ENCODE results near the gene ITPR2. TPM values are rescaled to one million over a fixed set of nuclear protein-coding genes. Genes with fewer than 3 reads are reported as not detected.
"Not testable (repeated sequence)": the region's sequence is repeated elsewhere in the genome, so short reads cannot be mapped to it uniquely, and the experiment has no call there.

The ITPR2 gene
- total RNA-seq, 2 donors from 2014 or later, result 44.3 to 55.5 TPM

- no peak overlapping the region for H3K27ac Mint-ChIP-seq
- no peaks in the 10 kb centered on the region for H3K9me3 Mint-ChIP-seq
- peaks cover 3 to 5% of the 10 kb centered on the region in 2 donors for H3K36me3 Mint-ChIP-seq (ENCODE audit: insufficient read depth in 2 of 2)
- no peaks in the 10 kb centered on the region for H3K27me3 Mint-ChIP-seq (ENCODE audit: low read depth)
- DNase-seq (no peak), ATAC-seq (replicated peaks in 1 of 2) (no peak)
- H3K4me3 Mint-ChIP-seq, result no peak overlapping the region
- H3K4me1 Mint-ChIP-seq (ENCODE audit: low read depth), result no peaks in the 10 kb centered on the region
Measured at GRCh38 chr12:26680727-26681455, 152.1 kb downstream of the ITPR2 start.

DNA sequence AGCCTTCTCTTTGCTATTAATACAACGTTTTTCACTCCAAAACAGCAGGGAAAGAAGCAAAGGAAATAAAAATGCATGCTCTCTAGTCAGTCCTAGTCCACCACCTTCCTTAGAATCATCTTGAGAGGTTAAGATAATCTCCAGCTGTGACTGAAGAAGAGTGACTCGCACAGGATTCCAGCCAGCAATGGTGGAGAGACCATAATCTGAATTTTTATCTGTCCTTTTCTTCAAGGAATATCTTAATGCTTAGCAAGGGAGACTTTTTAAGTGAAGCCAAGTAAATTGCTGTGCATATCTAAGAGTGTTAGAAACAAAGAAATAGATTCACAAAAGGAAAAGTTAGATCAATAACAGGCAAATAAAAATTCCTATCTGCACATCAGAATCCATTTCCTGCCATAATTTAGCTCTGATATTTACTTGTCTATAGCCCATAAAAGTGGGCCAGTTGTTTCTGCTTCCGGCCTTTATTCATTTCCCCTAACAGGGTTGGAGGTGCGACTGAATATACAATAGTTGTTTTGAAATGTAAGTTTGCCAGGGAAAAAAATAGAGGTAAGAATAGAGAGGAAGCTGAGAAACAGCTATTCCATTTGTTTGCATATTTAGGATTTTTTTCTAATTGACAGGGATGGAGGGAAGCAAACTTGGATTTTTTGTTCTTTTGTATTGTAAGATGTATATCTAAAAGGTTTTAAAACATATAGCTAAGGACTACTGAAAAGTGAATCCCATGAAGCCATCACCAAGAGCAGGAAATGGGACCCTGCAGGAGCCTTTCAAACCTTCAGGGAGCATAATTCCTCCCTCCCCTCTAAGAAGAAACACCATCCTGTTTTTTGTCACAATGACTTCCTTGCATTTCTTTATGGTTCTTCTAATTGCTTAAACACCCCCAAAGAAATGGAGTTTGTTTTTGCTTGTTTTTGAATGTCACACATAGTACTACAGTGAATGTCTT is 154.0 kb downstream of the ITPR2 start:
- Mint-ChIP-seq H3K27ac (no peak overlapping the region), H3K27me3 (ENCODE audit: low read depth) (no peaks in the 10 kb centered on the region), H3K36me3 (ENCODE audit: insufficient read depth in 2 of 2) (peaks cover 2 to 3% of the 10 kb centered on the region in 2 donors), H3K4me3 (no peak overlapping the region), H3K9me3 (no peaks in the 10 kb centered on the region), H3K4me1 (ENCODE audit: low read depth) (no peaks in the 10 kb centered on the region)
- DNase-seq (no peak), ATAC-seq (replicated peaks in 1 of 2) (no peak)

DNA sequence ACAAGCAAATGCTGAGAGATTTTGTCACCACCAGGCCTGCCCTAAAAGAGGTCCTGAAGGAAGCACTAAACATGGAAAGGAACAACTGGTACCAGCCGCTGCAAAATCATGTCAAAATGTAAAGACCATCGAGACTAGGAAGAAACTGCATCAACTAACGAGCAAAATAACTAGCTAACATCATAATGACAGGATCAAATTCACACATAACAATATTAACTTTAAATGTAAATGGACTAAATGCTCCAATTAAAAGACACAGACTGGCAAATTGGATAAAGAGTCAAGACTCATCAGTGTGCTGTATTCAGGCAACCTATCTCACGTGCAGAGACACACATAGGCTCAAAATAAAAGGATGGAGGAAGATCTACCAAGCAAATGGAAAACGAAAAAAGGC is 161.5 kb downstream of the ITPR2 start:
- not testable (repeated sequence) for H3K27me3 Mint-ChIP-seq (ENCODE audit: low read depth); H3K9me3 Mint-ChIP-seq; H3K4me3 Mint-ChIP-seq; ATAC-seq (replicated peaks in 1 of 2); H3K36me3 Mint-ChIP-seq (ENCODE audit: insufficient read depth in 2 of 2); H3K27ac Mint-ChIP-seq; H3K4me1 Mint-ChIP-seq (ENCODE audit: low read depth); DNase-seq

- Mint-ChIP-seq H3K4me3 (no peak overlapping the region), H3K27ac (no peak overlapping the region), H3K27me3 (ENCODE audit: low read depth) (no peaks in the 10 kb centered on the region), H3K36me3 (ENCODE audit: insufficient read depth in 2 of 2) (peaks cover 0 to 3% of the 10 kb centered on the region in 2 donors), H3K4me1 (ENCODE audit: low read depth) (no peaks in the 10 kb centered on the region), H3K9me3 (peaks cover 0 to 5% of the 10 kb centered on the region in 2 donors)
- DNase-seq (no peak), ATAC-seq (replicated peaks in 1 of 2) (no peak)
Measured at GRCh38 chr12:26668847-26669246, 164.1 kb downstream of the ITPR2 start.

GRCh38 chr12:26668230-26668629 is 164.8 kb downstream of the ITPR2 start:
- Mint-ChIP-seq H3K27me3 (ENCODE audit: low read depth) (no peaks in the 10 kb centered on the region), H3K4me1 (ENCODE audit: low read depth) (no peaks in the 10 kb centered on the region), H3K4me3 (no peak overlapping the region), H3K9me3 (peaks cover 0 to 5% of the 10 kb centered on the region in 2 donors), H3K36me3 (ENCODE audit: insufficient read depth in 2 of 2) (peaks cover 1 to 3% of the 10 kb centered on the region in 2 donors), H3K27ac (no peak overlapping the region)
- DNase-seq (no peak), ATAC-seq (replicated peaks in 1 of 2) (no peak)

GRCh38 chr12:26666286-26666685 is 166.7 kb downstream of the ITPR2 start:
- Mint-ChIP-seq H3K36me3 (ENCODE audit: insufficient read depth in 2 of 2) (peaks cover 2% of the 10 kb centered on the region in 2 donors), H3K4me3 (no peak overlapping the region), H3K27me3 (ENCODE audit: low read depth) (no peaks in the 10 kb centered on the region), H3K9me3 (no peaks in the 10 kb centered on the region), H3K27ac (no peak overlapping the region), H3K4me1 (ENCODE audit: low read depth) (no peaks in the 10 kb centered on the region)
- no peak for DNase-seq
- no peak for ATAC-seq (replicated peaks in 1 of 2)

DNA sequence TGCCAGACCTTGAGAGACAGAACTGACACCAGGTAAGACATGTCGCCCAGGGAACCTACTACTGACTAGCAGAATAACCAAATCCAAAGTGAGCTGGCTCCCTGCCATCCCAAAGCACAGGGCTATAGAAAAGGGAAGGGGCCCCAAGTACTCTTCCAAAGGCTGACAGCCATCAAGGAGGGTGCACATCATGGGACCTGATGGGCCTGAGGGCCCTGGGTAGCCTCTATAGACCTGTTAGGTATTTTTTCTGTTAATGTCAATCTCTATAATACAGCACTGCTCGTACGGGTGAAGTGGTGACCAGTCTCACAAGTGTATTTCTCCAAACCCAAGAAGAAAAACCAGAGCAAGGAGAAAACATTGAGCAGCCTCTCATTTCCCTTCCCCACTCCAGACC is 171.6 kb downstream of the ITPR2 start:
- ATAC-seq (replicated peaks in 1 of 2) (no peak), DNase-seq (no peak)
- no peaks in the 10 kb centered on the region for H3K27me3 Mint-ChIP-seq (ENCODE audit: low read depth)
- no peaks in the 10 kb centered on the region for H3K4me1 Mint-ChIP-seq (ENCODE audit: low read depth)
- H3K27ac Mint-ChIP-seq, result no peak overlapping the region
- H3K36me3 Mint-ChIP-seq (ENCODE audit: insufficient read depth in 2 of 2), result peaks cover 2 to 8% of the 10 kb centered on the region in 2 donors
- H3K4me3 Mint-ChIP-seq, result no peak overlapping the region
- H3K9me3 Mint-ChIP-seq, result no peaks in the 10 kb centered on the region

- H3K4me1 Mint-ChIP-seq (ENCODE audit: low read depth), result no peaks in the 10 kb centered on the region
- DNase-seq, result no peak
- no peaks in the 10 kb centered on the region for H3K9me3 Mint-ChIP-seq
Measured at GRCh38 chr12:26659930-26660329, 173.1 kb downstream of the ITPR2 start.

GRCh38 chr12:26658991-26659390 is 174.0 kb downstream of the ITPR2 start:
- Mint-ChIP-seq H3K36me3 (ENCODE audit: insufficient read depth in 2 of 2) (peaks cover 5 to 17% of the 10 kb centered on the region in 2 donors), H3K4me3 (no peak overlapping the region), H3K4me1 (ENCODE audit: low read depth) (no peaks in the 10 kb centered on the region), H3K27me3 (ENCODE audit: low read depth) (no peaks in the 10 kb centered on the region), H3K27ac (no peak overlapping the region), H3K9me3 (no peaks in the 10 kb centered on the region)
- ATAC-seq (replicated peaks in 1 of 2) (no peak), DNase-seq (no peak)

More at GRCh38 chr12:26659930-26660329, 173.1 kb downstream of the ITPR2 start:
- Mint-ChIP-seq H3K4me3 (no peak overlapping the region), H3K27ac (no peak overlapping the region), H3K27me3 (ENCODE audit: low read depth) (no peaks in the 10 kb centered on the region), H3K36me3 (ENCODE audit: insufficient read depth in 2 of 2) (peaks cover 3 to 15% of the 10 kb centered on the region in 2 donors)
- no peak for ATAC-seq (replicated peaks in 1 of 2)

- H3K36me3 Mint-ChIP-seq (ENCODE audit: insufficient read depth in 2 of 2), result peaks cover 11 to 28% of the 10 kb centered on the region in 2 donors
- peaks cover under 1% of the 10 kb centered on the region for H3K4me1 Mint-ChIP-seq (ENCODE audit: low read depth)
- H3K4me3 Mint-ChIP-seq, result no peak overlapping the region
- H3K27ac Mint-ChIP-seq, result no peak overlapping the region
- no peak for DNase-seq
- H3K9me3 Mint-ChIP-seq, result peaks cover 0 to 1% of the 10 kb centered on the region in 2 donors
- H3K27me3 Mint-ChIP-seq (ENCODE audit: low read depth), result no peaks in the 10 kb centered on the region
- no peak for ATAC-seq (replicated peaks in 1 of 2)
Measured at GRCh38 chr12:26654623-26655022, 178.4 kb downstream of the ITPR2 start.

DNA sequence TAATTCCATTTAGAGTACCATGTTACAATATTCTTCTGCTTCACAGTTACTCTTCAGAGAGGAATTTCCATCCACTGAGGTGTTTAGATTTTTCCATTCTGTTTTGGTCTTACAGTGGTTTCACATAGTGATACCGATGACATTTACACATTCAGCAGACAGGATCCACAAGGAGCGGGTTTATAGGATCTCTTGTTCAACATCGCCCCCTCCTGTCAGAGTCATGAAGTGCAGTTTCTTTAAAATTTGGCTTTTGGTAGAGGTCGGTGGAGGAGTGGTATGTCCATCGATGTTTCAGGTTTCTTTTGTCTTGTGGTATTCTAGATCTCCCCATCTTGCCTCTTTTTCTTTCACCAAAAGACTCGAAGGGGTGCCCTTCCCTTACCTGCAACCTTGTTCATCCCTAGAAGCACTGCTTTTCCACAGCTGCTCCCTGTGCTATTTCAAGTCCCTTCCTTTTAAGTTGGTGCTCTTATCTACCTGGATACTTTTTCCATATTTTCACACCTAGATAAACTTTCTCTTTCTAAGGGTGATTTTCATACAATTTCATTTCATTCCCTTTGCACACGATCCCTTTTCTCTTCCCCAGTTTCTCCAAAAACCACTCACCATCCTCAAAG is 181.3 kb downstream of the ITPR2 start:
- DNase-seq (peak; percentile 29 to 50), ATAC-seq (replicated peaks in 1 of 2) (no peak)
- no peaks in the 10 kb centered on the region for H3K27me3 Mint-ChIP-seq (ENCODE audit: low read depth)
- no peak overlapping the region for H3K27ac Mint-ChIP-seq
- H3K4me3 Mint-ChIP-seq, result no peak overlapping the region
- peaks cover 6% of the 10 kb centered on the region for H3K4me1 Mint-ChIP-seq (ENCODE audit: low read depth)
- peaks cover 11 to 25% of the 10 kb centered on the region in 2 donors for H3K36me3 Mint-ChIP-seq (ENCODE audit: insufficient read depth in 2 of 2)
- peaks cover 0 to 1% of the 10 kb centered on the region in 2 donors for H3K9me3 Mint-ChIP-seq

GRCh38 chr12:26651036-26651435 is 182.0 kb downstream of the ITPR2 start:
- ATAC-seq (replicated peaks in 1 of 2) (no peak), DNase-seq (no peak)
- peaks cover 0 to 1% of the 10 kb centered on the region in 2 donors for H3K9me3 Mint-ChIP-seq
- peaks cover 6% of the 10 kb centered on the region for H3K4me1 Mint-ChIP-seq (ENCODE audit: low read depth)
- no peak overlapping the region for H3K4me3 Mint-ChIP-seq
- H3K27ac Mint-ChIP-seq, result no peak overlapping the region
- H3K27me3 Mint-ChIP-seq (ENCODE audit: low read depth), result no peaks in the 10 kb centered on the region
- peaks cover 11 to 22% of the 10 kb centered on the region in 2 donors for H3K36me3 Mint-ChIP-seq (ENCODE audit: insufficient read depth in 2 of 2)

GRCh38 chr12:26648999-26649398 is 184.0 kb downstream of the ITPR2 start:
- H3K9me3 Mint-ChIP-seq, result peaks cover 0 to 1% of the 10 kb centered on the region in 2 donors
- H3K27ac Mint-ChIP-seq, result no peak overlapping the region
- DNase-seq (no peak), ATAC-seq (replicated peaks in 1 of 2) (no peak)
- no peaks in the 10 kb centered on the region for H3K27me3 Mint-ChIP-seq (ENCODE audit: low read depth)
- H3K4me1 Mint-ChIP-seq (ENCODE audit: low read depth), result peaks cover 6% of the 10 kb centered on the region
- H3K4me3 Mint-ChIP-seq, result no peak overlapping the region
- H3K36me3 Mint-ChIP-seq (ENCODE audit: insufficient read depth in 2 of 2), result peaks cover 10 to 16% of the 10 kb centered on the region in 2 donors
